Calu3 (cell line): ENCODE results near the gene CAPN10. TPM values are rescaled to one million over a fixed set of nuclear protein-coding genes. Genes with fewer than 3 reads are reported as not detected.

Experiments used
- BruUV-seq: library from RNA; stranded (reverse); fragments of 400-500 nt; replicated peaks from 2 replicates; lab custom pipeline; 2021; lab: Mats Ljungman, UMichigan
- CTCF ChIA-PET: fragments of 300-600 bp; sonication (Branson Sonifier 250); formaldehyde crosslinking; loops from one replicate; lab custom pipeline; 2022; ENCODE audit warnings: antibody characterized with exemption; lab: Charles Lee
- DNase-seq: peaks from one replicate; pipeline ENCODE4 v3.0.0; 2022
- H3K27ac Mint-ChIP-seq: one replicate; pipeline ENCODE4 v1.8.0; 2022; ENCODE audit warnings: mixed read lengths; ENCODE audit not compliant: unreplicated experiment
- H3K27me3 Mint-ChIP-seq: one replicate; pipeline ENCODE4 v1.8.0; 2022; ENCODE audit warnings: mixed read lengths; ENCODE audit not compliant: unreplicated experiment
- H3K36me3 Mint-ChIP-seq: one replicate; pipeline ENCODE4 v1.8.0; 2022; ENCODE audit warnings: mild to moderate bottlenecking, moderate library complexity, mixed read lengths; ENCODE audit not compliant: insufficient read depth, unreplicated experiment
- H3K4me1 Mint-ChIP-seq: one replicate; pipeline ENCODE4 v1.8.0; 2022; ENCODE audit warnings: mild to moderate bottlenecking, low read depth, mixed read lengths; ENCODE audit not compliant: unreplicated experiment
- H3K4me3 Mint-ChIP-seq: one replicate; pipeline ENCODE4 v1.8.0; 2022; ENCODE audit warnings: mild to moderate bottlenecking, low read depth, moderate library complexity, mixed read lengths; ENCODE audit not compliant: unreplicated experiment
- H3K9me3 Mint-ChIP-seq: one replicate; pipeline ENCODE4 v1.8.0; 2022; ENCODE audit warnings: low read depth, mixed read lengths; ENCODE audit not compliant: unreplicated experiment
- CTCF ChIP-seq: fragments of 200-600 bp; IDR thresholded peaks from one replicate; pipeline ENCODE4 v1.8.0; 2022; ENCODE audit warnings: antibody characterized with exemption; ENCODE audit not compliant: unreplicated experiment
- intact Hi-C: fragments of 100-400 bp; cut with micrococcal nuclease; formaldehyde crosslinking; loops from one replicate; pipeline ENCODE4 v1.10.0; 2022; ENCODE audit not compliant: unreplicated experiment
- total RNA-seq: library from RNA; stranded (reverse); gene quantifications from 2 replicates; pipeline ENCODE4 v1.2.3, GENCODE V29; 2022

CAPN10 gene
- total RNA-seq, 1 experiment from 2014 or later, result 49.3 TPM

GRCh38 chr2:240565333-240566202, 21.0 kb upstream of the CAPN10 start:
- no peak for TF ChIP-seq CTCF
- H3K4me1 Mint-ChIP-seq, result peaks cover 45% of the 10 kb centered on the region
- intact Hi-C loops, result no loop called here
- H3K36me3 Mint-ChIP-seq, result peaks cover 79% of the 10 kb centered on the region
- H3K27me3 Mint-ChIP-seq, result no peaks in the 10 kb centered on the region
- H3K9me3 Mint-ChIP-seq, result no peaks in the 10 kb centered on the region
- peak; percentile 93 for DNase-seq
- peak overlapping the region; percentile 97 for H3K27ac Mint-ChIP-seq
- peak overlapping the region; percentile 85 for H3K4me3 Mint-ChIP-seq
- CTCF ChIA-PET, result interaction anchor here (0.6 to 3.5 kb wide), 10 partner anchors 9 to 275 kb away, joined by 3 to 38 read pairs (median 6); partner anchors contain the start of gene CAPN10
- no TSS peak for BruUV-seq

- peak; percentile 97 for DNase-seq
- Mint-ChIP-seq H3K9me3 (no peaks in the 10 kb centered on the region), H3K4me1 (peaks cover 41% of the 10 kb centered on the region), H3K36me3 (peaks cover 70% of the 10 kb centered on the region), H3K27ac (peak overlapping the region; percentile 97), H3K27me3 (no peaks in the 10 kb centered on the region), H3K4me3 (peak overlapping the region; percentile 85)
- BruUV-seq, result no TSS peak
- CTCF ChIA-PET, result interaction anchor here (0.7 to 3.5 kb wide), 8 partner anchors 10 to 627 kb away, joined by 3 to 38 read pairs (median 6); partner anchors contain the start of gene CAPN10
- intact Hi-C loops, result no loop called here
- TF ChIP-seq CTCF, result peak; percentile 95
Measured at GRCh38 chr2:240566203-240567136, 20.1 kb upstream of the CAPN10 start.

GRCh38 chr2:240567137-240567871, 19.2 kb upstream of the CAPN10 start:
- DNase-seq, result no peak
- BruUV-seq, result TSS peak; percentile 35
- peak overlapping the region; percentile 97 for H3K27ac Mint-ChIP-seq
- CTCF ChIA-PET, result interaction anchor here (0.6 to 3.5 kb wide), 6 partner anchors 10 to 60 kb away, joined by 5 to 38 read pairs (median 6); partner anchors contain the start of gene CAPN10
- intact Hi-C loops, result no loop called here
- no peaks in the 10 kb centered on the region for H3K9me3 Mint-ChIP-seq
- no peaks in the 10 kb centered on the region for H3K27me3 Mint-ChIP-seq
- H3K4me1 Mint-ChIP-seq, result peaks cover 33% of the 10 kb centered on the region
- no peak for TF ChIP-seq CTCF
- peaks cover 70% of the 10 kb centered on the region for H3K36me3 Mint-ChIP-seq
- H3K4me3 Mint-ChIP-seq, result peak overlapping the region; percentile 85
